Endodermal cell (in vitro differentiated cells): ENCODE measurements around the gene NOBOX. TPM values are rescaled to one million over a fixed set of nuclear protein-coding genes. Genes with fewer than 3 reads are reported as not detected.

Experiments
- DNase-seq: peaks from one replicate; pipeline ENCODE4 v3.0.0-alpha.2; 2017
- H3K27ac ChIP-seq: 2 replicates; pipeline ENCODE4 v1.5.1; 2013; ENCODE audit warnings: mild to moderate bottlenecking, low read depth, low read length, moderate library complexity
- H3K27me3 ChIP-seq: 2 replicates; pipeline ENCODE4 v1.6.1; 2013; ENCODE audit warnings: mild to moderate bottlenecking, low read length, moderate library complexity; ENCODE audit not compliant: insufficient read depth, control insufficient read depth, poor library complexity, severe bottlenecking
- H3K36me3 ChIP-seq: 2 replicates; pipeline ENCODE4 v1.7.0; 2013; ENCODE audit warnings: mild to moderate bottlenecking, low read length, moderate library complexity; ENCODE audit not compliant: control insufficient read depth, insufficient read depth
- H3K4me1 ChIP-seq: one replicate; pipeline ENCODE4 v1.7.0; 2013; ENCODE audit warnings: low read length; ENCODE audit not compliant: control insufficient read depth, insufficient read depth
- H3K4me3 ChIP-seq: 2 replicates; pipeline ENCODE4 v1.5.1; 2013; ENCODE audit warnings: mild to moderate bottlenecking, low read length, moderate library complexity
- H3K9ac ChIP-seq: 2 replicates; pipeline ENCODE4 v1.6.1; 2013; ENCODE audit warnings: mild to moderate bottlenecking, low read length, moderate library complexity; ENCODE audit not compliant: poor library complexity, severe bottlenecking; ENCODE audit errors: extremely low read depth
- H3K9me3 ChIP-seq: 2 replicates; pipeline ENCODE4 v1.6.1; 2013; ENCODE audit warnings: mild to moderate bottlenecking, low read length, moderate library complexity; ENCODE audit not compliant: control insufficient read depth
- H3K27ac Mint-ChIP-seq: 2 replicates; pipeline ENCODE4 v1.8.0; 2020; ENCODE audit warnings: mixed read lengths
- H3K27me3 Mint-ChIP-seq: 2 replicates; pipeline ENCODE4 v1.8.0; 2021; ENCODE audit warnings: mild to moderate bottlenecking, mixed read lengths; ENCODE audit not compliant: insufficient read depth
- H3K36me3 Mint-ChIP-seq: 2 replicates; pipeline ENCODE4 v1.8.0; 2020; ENCODE audit warnings: low read depth, mixed read lengths
- H3K4me1 Mint-ChIP-seq: 2 replicates; pipeline ENCODE4 v1.8.0; 2020; ENCODE audit warnings: mixed read lengths
- H3K4me3 Mint-ChIP-seq: 2 replicates; pipeline ENCODE4 v1.8.0; 2020; ENCODE audit warnings: mild to moderate bottlenecking, moderate library complexity, mixed read lengths
- H3K9me3 Mint-ChIP-seq: 2 replicates; pipeline ENCODE4 v1.8.0; 2020; ENCODE audit warnings: mild to moderate bottlenecking, mixed read lengths
- WGBS, 2 experiments: methylation state at CpG; one replicate each; pipeline versions ENCODE4 v1.1.5 to v1.1.7; 2013; ENCODE audit warnings: missing lambda C conversion rate in 2 of 2, mixed read lengths in 1 of 2; ENCODE audit not compliant: insufficient coverage in 1 of 2, insufficient read length in 1 of 2; 5-methylcytosine and 5-hydroxymethylcytosine counted together
- total RNA-seq, 2 donors: library from RNA; stranded (reverse); fragmentation: NEBNext Ultra II Directional in 1 of 2; extraction: Animal tissue kit (Norgen Biotek cat#: 25700) in 1 of 2; gene quantifications; 2 replicates in 1 of 2; 3 replicates in 1 of 2; pipeline ENCODE4 v1.2.1, GENCODE V29; 2021
- TF ChIP-seq, protein P1 (sequence below): fragments of 200-600 bp; sonication (generic); conservative IDR thresholded peaks from 2 replicates; pipeline ENCODE4 v1.5.0; 2021; ENCODE audit warnings: antibody characterized with exemption, mild to moderate bottlenecking

The NOBOX gene
- total RNA-seq, 2 donors from 2014 or later = not detected

DNA sequence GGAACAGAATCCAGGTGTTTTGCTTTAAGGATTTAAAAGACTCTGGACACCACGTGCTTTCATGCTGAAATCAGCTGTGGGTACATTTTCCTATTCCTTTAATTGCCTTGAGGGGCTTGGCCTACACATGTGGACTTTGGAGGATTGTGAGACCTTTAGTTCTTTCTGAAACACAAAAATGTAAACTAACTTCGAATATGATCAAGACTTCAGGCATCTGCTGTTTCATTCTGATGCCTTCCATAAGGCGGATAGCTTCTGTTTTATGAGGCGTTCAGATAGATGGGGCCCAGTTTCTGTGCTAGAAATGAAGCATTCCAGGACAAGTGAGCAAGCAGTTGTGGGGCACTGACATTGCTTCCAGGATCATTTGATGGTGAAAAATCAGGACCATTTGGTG, 1.5 kb upstream of the NOBOX start:
- no peaks in the 10 kb centered on the region for H3K9me3 ChIP-seq
- Mint-ChIP-seq H3K4me1 (no peaks in the 10 kb centered on the region), H3K9me3 (no peaks in the 10 kb centered on the region), H3K36me3 (no peaks in the 10 kb centered on the region), H3K4me3 (no peak overlapping the region), H3K27ac (no peak overlapping the region), H3K27me3 (no peaks in the 10 kb centered on the region)
- TF ChIP-seq, protein P1, sequence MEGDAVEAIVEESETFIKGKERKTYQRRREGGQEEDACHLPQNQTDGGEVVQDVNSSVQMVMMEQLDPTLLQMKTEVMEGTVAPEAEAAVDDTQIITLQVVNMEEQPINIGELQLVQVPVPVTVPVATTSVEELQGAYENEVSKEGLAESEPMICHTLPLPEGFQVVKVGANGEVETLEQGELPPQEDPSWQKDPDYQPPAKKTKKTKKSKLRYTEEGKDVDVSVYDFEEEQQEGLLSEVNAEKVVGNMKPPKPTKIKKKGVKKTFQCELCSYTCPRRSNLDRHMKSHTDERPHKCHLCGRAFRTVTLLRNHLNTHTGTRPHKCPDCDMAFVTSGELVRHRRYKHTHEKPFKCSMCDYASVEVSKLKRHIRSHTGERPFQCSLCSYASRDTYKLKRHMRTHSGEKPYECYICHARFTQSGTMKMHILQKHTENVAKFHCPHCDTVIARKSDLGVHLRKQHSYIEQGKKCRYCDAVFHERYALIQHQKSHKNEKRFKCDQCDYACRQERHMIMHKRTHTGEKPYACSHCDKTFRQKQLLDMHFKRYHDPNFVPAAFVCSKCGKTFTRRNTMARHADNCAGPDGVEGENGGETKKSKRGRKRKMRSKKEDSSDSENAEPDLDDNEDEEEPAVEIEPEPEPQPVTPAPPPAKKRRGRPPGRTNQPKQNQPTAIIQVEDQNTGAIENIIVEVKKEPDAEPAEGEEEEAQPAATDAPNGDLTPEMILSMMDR = no peak
- no peaks in the 10 kb centered on the region for H3K27me3 ChIP-seq
- no peak for DNase-seq
- H3K9ac ChIP-seq = no peak overlapping the region
- no peak overlapping the region for H3K27ac ChIP-seq
- H3K36me3 ChIP-seq = no peaks in the 10 kb centered on the region
- 95 to 100% methylated on average over 4 of the region's 4 CpGs for WGBS, 2 experiments
- no peaks in the 10 kb centered on the region for H3K4me1 ChIP-seq
- H3K4me3 ChIP-seq = no peak overlapping the region

DNA sequence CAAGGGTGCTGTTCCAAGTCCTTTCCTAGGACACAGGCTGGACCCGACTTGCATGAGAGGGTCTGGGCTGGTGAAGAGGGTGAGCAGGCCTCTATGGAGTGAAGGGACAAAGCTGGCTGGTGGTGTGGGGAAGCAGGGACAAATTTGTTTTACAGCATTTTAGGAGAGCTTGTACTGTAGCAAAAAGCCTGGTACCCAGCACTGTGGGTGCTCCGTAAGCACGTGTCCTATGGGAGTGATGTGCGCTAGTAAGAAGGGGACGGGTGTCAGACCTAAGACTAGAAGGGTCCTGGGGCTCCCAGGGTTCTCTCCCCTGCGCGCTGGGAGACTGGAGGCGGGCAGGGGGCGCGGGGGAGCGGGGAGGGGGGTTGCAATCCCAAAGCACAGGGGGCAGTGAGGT, 391 bp downstream of the NOBOX start:
- Histone ChIP-seq H3K4me1 (no peaks in the 10 kb centered on the region), H3K9me3 (no peaks in the 10 kb centered on the region), H3K27ac (no peak overlapping the region), H3K4me3 (no peak overlapping the region), H3K9ac (no peak overlapping the region), H3K27me3 (no peaks in the 10 kb centered on the region), H3K36me3 (no peaks in the 10 kb centered on the region)
- no peaks in the 10 kb centered on the region for H3K27me3 Mint-ChIP-seq
- H3K4me1 Mint-ChIP-seq = no peaks in the 10 kb centered on the region
- TF ChIP-seq, protein P1 = no peak
- no peaks in the 10 kb centered on the region for H3K36me3 Mint-ChIP-seq
- H3K4me3 Mint-ChIP-seq = no peak overlapping the region
- no peak for DNase-seq
- H3K9me3 Mint-ChIP-seq = no peaks in the 10 kb centered on the region
- H3K27ac Mint-ChIP-seq = no peak overlapping the region
- WGBS, 2 experiments = 89 to 100% methylated on average over 4 to 11 of the region's 11 CpGs

DNA sequence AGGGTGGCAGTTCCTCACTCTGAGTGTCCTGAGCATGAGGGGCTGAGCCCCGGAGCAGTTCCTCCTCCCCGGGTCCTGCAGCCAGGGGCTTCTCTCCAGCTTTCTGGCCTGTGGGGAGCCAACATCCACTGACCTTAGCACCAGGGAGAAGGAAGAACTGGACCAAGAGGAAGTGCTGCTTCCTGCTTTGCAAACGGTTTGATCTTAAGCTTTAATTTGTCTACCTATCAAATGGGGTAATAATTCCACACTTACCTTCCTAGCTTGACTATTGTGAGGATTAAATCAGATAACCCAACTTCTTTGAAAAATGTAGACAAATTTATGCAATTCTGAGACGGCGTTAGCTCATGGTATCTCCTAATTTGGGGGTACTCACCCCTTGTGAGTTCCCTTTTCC, 2.0 kb downstream of the NOBOX start:
- H3K4me3 Mint-ChIP-seq = no peak overlapping the region
- Histone ChIP-seq H3K36me3 (no peaks in the 10 kb centered on the region), H3K27me3 (no peaks in the 10 kb centered on the region), H3K9ac (no peak overlapping the region), H3K9me3 (no peaks in the 10 kb centered on the region), H3K4me1 (no peaks in the 10 kb centered on the region), H3K27ac (no peak overlapping the region), H3K4me3 (no peak overlapping the region)
- TF ChIP-seq, protein P1 = no peak
- no peak for DNase-seq
- H3K36me3 Mint-ChIP-seq = no peaks in the 10 kb centered on the region
- no peaks in the 10 kb centered on the region for H3K4me1 Mint-ChIP-seq
- 80% methylated on average over 5 of the region's 5 CpGs; no CpG with 5 or more reads in 1 of the 2 experiments for WGBS, 2 experiments
- no peak overlapping the region for H3K27ac Mint-ChIP-seq
- no peaks in the 10 kb centered on the region for H3K9me3 Mint-ChIP-seq
- no peaks in the 10 kb centered on the region for H3K27me3 Mint-ChIP-seq
